Activated naive CD4-positive, alpha-beta T cell treated with anti-CD3 and anti-CD28 coated beads for 36 hours (primary cell): ENCODE data around the gene LTA4H. TPM values are rescaled to one million over a fixed set of nuclear protein-coding genes. Genes with fewer than 3 reads are reported as not detected.

Experiments
- CTCF ChIA-PET: fragments of 350-600 bp; sonication (Branson Sonifier 250); formaldehyde crosslinking; loops from one replicate; lab custom pipeline; 2021; ENCODE audit warnings: antibody characterized with exemption; lab: Charles Lee
- DNase-seq: peaks from one replicate; pipeline ENCODE4 v3.0.0-alpha.2; 2020
- H3K27ac Mint-ChIP-seq: one replicate; pipeline ENCODE4 v1.8.0; 2021; ENCODE audit warnings: mild to moderate bottlenecking, mixed read lengths
- H3K27me3 Mint-ChIP-seq: one replicate; pipeline ENCODE4 v1.8.0; 2021; ENCODE audit warnings: low read depth, mixed read lengths
- H3K36me3 Mint-ChIP-seq: one replicate; pipeline ENCODE4 v1.8.0; 2021; ENCODE audit warnings: low read depth, mixed read lengths
- H3K4me1 Mint-ChIP-seq: one replicate; pipeline ENCODE4 v1.8.0; 2021; ENCODE audit warnings: low read depth, mixed read lengths
- H3K4me3 Mint-ChIP-seq: one replicate; pipeline ENCODE4 v1.8.0; 2021; ENCODE audit warnings: mild to moderate bottlenecking, moderate library complexity, mixed read lengths
- H3K9me3 Mint-ChIP-seq: one replicate; pipeline ENCODE4 v1.8.0; 2021; ENCODE audit warnings: mixed read lengths
- intact Hi-C: fragments of 100-400 bp; cut with micrococcal nuclease; formaldehyde crosslinking; loops from one replicate; pipeline ENCODE4 v1.15.1; 2023
- total RNA-seq, 2 experiments: library from RNA; stranded (reverse); gene quantifications; one replicate each; pipeline ENCODE4 v1.2.3, GENCODE V29; 2021

The LTA4H gene
- total RNA-seq, 2 experiments from 2014 or later: 125 TPM

DNA sequence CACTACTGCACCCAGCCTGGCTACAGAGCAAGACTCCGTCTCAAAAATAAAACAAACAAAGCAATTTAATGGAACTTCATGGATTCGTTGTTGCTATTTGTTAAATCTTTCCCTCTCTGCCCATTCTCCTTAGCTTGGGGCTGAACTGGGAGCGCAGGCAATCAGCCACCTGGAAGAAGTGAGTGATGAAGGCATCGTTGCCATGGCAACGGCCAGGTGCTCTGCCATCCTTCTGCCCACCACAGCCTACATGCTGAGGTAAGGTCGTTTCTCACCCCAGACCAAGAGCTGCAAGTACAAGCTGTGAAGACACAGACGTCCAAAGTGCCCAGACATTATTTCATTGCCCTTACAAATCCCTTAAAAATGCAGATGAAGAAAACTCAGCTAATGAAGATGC lies 73.2 kb downstream of the LTA4H start:
- Mint-ChIP-seq H3K27me3 (no peaks in the 10 kb centered on the region), H3K4me1 (no peaks in the 10 kb centered on the region), H3K27ac (no peak overlapping the region), H3K36me3 (peaks cover 3% of the 10 kb centered on the region), H3K9me3 (no peaks in the 10 kb centered on the region), H3K4me3 (no peak overlapping the region)
- intact Hi-C loops: no loop called here
- CTCF ChIA-PET: interaction anchor here (0.6 to 1.6 kb wide), 5 partner anchors 19 to 209 kb away, joined by 3 to 4 read pairs (median 3); partner anchors contain the start of gene AMDHD1
- no peak for DNase-seq

DNA sequence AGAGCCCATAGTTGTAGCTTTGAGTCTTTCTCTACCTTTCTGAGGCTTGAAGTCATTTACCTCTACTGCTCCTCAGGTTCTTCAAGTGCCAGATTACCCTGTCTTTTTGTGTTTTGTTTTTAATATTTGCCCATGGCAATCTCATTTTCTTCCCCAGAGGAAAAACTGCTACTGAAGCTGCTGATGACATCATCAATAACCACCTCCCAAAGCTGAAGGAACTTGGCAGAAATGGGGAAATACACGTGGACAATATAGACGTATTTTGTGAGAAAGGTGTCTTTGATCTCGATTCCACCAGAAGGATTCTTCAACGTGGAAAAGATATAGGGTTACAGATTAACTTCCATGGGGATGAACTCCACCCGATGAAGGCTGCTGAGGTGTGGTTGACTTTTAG lies 75.1 kb downstream of the LTA4H start:
- H3K9me3 Mint-ChIP-seq: no peaks in the 10 kb centered on the region
- H3K27me3 Mint-ChIP-seq: no peaks in the 10 kb centered on the region
- no peaks in the 10 kb centered on the region for H3K36me3 Mint-ChIP-seq
- no peaks in the 10 kb centered on the region for H3K4me1 Mint-ChIP-seq
- H3K27ac Mint-ChIP-seq: no peak overlapping the region
- DNase-seq: no peak
- CTCF ChIA-PET: interaction anchor here (2.4 kb wide), 1 partner anchor 39 kb away, joined by 8 read pairs; no protein-coding TSS in a partner anchor
- intact Hi-C loops: no loop called here
- H3K4me3 Mint-ChIP-seq: no peak overlapping the region

DNA sequence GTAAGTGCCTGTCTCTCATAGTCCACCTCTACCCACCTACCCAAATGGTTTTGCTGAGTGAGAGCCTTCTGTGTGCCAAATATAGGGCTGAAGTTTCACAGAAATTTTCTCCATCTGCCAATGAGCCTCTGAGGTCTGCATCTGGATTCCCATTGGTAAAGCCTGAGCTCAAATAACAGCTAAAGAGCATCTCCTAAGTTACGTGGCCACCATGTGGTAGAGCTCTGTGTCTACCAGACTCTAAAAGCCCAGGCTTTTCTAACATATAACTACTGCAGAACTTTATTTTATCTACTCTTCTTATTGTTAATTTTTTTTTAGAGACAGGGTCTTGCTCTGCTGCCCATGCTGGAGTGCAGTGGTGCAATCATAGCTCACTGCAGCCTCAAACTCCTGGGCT lies 76.3 kb downstream of the LTA4H start:
- Mint-ChIP-seq H3K4me3 (no peak overlapping the region), H3K9me3 (no peaks in the 10 kb centered on the region), H3K27ac (no peak overlapping the region), H3K36me3 (no peaks in the 10 kb centered on the region), H3K27me3 (no peaks in the 10 kb centered on the region), H3K4me1 (no peaks in the 10 kb centered on the region)
- intact Hi-C loops: loop anchor here (1.0 kb wide), 1 partner anchor 41 kb away; no protein-coding TSS in a partner anchor
- CTCF ChIA-PET: interaction anchor here (0.6 to 2.4 kb wide), 3 partner anchors 40 to 214 kb away, joined by 3 to 8 read pairs (median 8); no protein-coding TSS in a partner anchor
- DNase-seq: no peak

DNA sequence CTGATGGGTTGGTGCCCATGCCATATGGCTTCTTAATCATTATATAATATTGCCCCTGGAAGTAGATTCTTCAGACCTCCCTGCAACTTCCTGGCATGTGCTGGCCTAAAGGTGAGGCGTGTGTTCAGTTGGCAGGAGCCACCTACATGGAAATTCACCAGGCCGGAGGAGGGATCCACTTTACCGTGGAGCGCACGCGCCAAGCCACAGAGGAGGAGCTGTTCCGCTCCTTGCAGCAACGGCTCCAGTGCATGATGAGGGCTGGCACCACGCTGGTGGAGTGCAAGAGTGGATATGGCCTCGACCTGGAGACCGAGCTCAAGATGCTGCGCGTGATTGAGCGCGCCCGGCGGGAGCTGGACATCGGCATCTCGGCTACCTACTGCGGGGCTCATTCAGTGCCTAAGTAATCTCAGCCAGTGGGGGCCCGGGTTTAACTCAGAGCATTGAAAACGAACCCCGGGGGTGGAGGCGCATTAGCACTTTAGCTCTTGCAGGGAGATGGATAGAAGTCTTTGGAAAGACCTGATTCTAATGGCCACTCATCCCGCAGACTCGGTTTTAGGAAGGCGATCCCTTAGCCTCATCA lies 78.7 kb downstream of the LTA4H start:
- DNase-seq: no peak
- CTCF ChIA-PET: interaction anchor here (1.5 to 2.0 kb wide), 2 partner anchors 13 to 41 kb away, joined by 5 to 11 read pairs; partner anchors contain the start of genes AMDHD1 and CCDC38
- no peaks in the 10 kb centered on the region for H3K27me3 Mint-ChIP-seq
- no peak overlapping the region for H3K4me3 Mint-ChIP-seq
- intact Hi-C loops: no loop called here
- no peaks in the 10 kb centered on the region for H3K36me3 Mint-ChIP-seq
- H3K9me3 Mint-ChIP-seq: no peaks in the 10 kb centered on the region
- H3K4me1 Mint-ChIP-seq: no peaks in the 10 kb centered on the region
- no peak overlapping the region for H3K27ac Mint-ChIP-seq

DNA sequence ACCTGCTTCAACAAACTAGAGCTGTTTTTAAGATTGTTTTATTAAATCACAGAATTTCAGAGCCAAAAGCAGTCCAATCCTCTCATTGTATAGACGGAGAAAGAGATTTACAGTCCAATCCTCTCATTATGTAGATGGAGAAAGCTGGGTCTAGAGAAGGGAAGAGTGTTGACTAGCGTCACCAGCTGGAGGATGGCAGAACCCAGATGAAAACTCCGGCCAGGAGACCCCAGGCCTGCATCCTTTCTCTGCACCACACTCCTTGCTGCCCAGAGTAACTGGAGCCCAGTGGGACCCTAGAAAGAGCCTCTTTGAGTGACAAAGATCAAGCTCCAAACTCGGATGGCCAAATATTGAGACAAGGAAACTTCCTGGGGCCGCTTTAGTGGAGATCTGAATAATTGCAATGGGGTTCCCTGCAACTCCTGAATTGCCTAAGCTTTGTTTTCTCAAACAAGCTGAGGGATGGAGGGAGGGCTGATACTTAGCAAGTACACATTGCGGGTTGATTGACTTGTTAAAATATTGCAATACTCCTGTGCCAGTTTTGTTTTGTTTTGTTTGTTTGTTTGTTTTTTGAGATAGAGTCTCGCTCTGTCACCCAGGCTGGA lies 79.7 kb downstream of the LTA4H start:
- no peak overlapping the region for H3K4me3 Mint-ChIP-seq
- H3K27me3 Mint-ChIP-seq: peaks cover 7% of the 10 kb centered on the region
- no peaks in the 10 kb centered on the region for H3K9me3 Mint-ChIP-seq
- CTCF ChIA-PET: interaction anchor here (1.1 to 3.5 kb wide), 4 partner anchors 12 to 43 kb away, joined by 3 to 13 read pairs (median 8); partner anchors contain the start of genes AMDHD1 and CCDC38
- no peaks in the 10 kb centered on the region for H3K4me1 Mint-ChIP-seq
- DNase-seq: no peak
- no peak overlapping the region for H3K27ac Mint-ChIP-seq
- intact Hi-C loops: no loop called here
- no peaks in the 10 kb centered on the region for H3K36me3 Mint-ChIP-seq

DNA sequence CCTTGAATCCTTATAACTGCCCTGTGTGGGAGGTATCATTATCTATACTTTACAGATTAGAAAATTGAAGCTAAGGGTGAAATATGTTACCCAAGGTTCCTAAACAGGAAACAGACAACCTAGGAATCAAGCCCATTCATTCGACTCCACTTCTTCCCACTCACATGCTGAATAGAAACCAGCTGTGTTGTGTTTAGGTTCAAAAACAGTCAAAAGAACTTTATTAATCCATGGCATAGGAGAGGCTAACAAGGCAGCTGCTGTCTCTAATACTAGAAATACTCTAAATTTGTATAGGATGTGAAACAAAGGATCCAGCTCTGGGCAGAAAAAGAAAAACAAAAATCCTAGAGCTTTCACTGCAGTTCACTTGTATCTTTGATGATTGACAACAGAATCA lies 82.4 kb downstream of the LTA4H start:
- Mint-ChIP-seq H3K4me3 (no peak overlapping the region), H3K4me1 (no peaks in the 10 kb centered on the region), H3K27me3 (peaks cover 7% of the 10 kb centered on the region), H3K27ac (no peak overlapping the region), H3K36me3 (no peaks in the 10 kb centered on the region), H3K9me3 (no peaks in the 10 kb centered on the region)
- DNase-seq: no peak
- intact Hi-C loops: no loop called here
- CTCF ChIA-PET: interaction anchor here (0.6 to 3.5 kb wide), 5 partner anchors 34 to 458 kb away, joined by 3 to 13 read pairs (median 4); no protein-coding TSS in a partner anchor

DNA sequence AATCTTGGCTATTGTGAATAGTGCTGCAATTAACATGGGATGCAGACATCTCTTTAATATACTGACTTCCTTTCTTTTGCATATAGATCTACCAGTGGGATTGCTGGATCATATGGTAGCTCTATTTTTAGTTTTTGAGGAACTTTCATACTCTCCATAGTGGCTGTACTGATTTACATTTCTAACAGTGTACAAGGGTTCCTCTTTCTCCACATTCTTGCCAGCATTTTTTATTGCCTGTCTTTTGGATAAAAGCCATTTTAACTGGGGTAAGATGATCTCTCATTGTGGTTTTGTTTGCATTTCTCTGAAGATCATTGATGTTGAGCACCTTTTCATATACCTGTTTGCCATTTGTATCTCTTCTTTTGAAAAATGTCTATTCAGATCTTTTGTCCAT lies 83.9 kb downstream of the LTA4H start:
- CTCF ChIA-PET: interaction anchor here (0.9 kb wide), 1 partner anchor 8 kb away, joined by 3 read pairs; the partner anchor contains the start of gene AMDHD1

More for the DNA sequence above, 83.9 kb downstream of the LTA4H start:
- no peaks in the 10 kb centered on the region for H3K9me3 Mint-ChIP-seq
- H3K36me3 Mint-ChIP-seq: no peaks in the 10 kb centered on the region
- H3K27ac Mint-ChIP-seq: no peak overlapping the region
- no peak overlapping the region for H3K4me3 Mint-ChIP-seq
- DNase-seq: no peak
- H3K27me3 Mint-ChIP-seq: peaks cover 7% of the 10 kb centered on the region
- H3K4me1 Mint-ChIP-seq: no peaks in the 10 kb centered on the region
- intact Hi-C loops: no loop called here

Other genes starting within 250 kb of the LTA4H start
- gene NTN4, start 244.8 kb downstream of the LTA4H start, total RNA-seq: not detected
- 10 to 100 TPM; 57.4 to 59.9 TPM for gene SNRPF, start 176.6 kb downstream of the LTA4H start, total RNA-seq
- gene CCDC38, start 93.0 kb downstream of the LTA4H start, total RNA-seq: under 1 TPM in 1 of 2 experiments, not detected in 1; 0.49 TPM
- gene AMDHD1, start 92.3 kb downstream of the LTA4H start, total RNA-seq: under 1 TPM; 0.52 to 0.69 TPM
- gene HAL, start 39.2 kb downstream of the LTA4H start, total RNA-seq: under 1 TPM; 0.31 to 0.32 TPM
- 10 to 100 TPM; 11.4 to 14.1 TPM for gene ELK3, start 158.8 kb upstream of the LTA4H start, total RNA-seq